Measurements from ENCODE around the gene DUSP5. TPM values are rescaled to one million over a fixed set of nuclear protein-coding genes. Genes with fewer than 3 reads are reported as not detected.

The DUSP5 gene
- total RNA-seq, 4 donors from 2014 or later: 3.8 to 25.7 (median 4.6) TPM

GRCh38 chr10:110507346-110507745, 9.6 kb downstream of the DUSP5 start:
- Histone ChIP-seq H3K4me1 (peaks cover 36 to 61% (median 44%) of the 10 kb centered on the region in 4 donors), H3K4me3 (no peak overlapping the region), H3K27me3 (no peaks in the 10 kb centered on the region), H3K27ac (replicated peaks in 1 of 4) (no peak overlapping the region), H3K9me3 (no peaks in the 10 kb centered on the region), H3K36me3 (peaks cover 0 to 37% (median 24%) of the 10 kb centered on the region in 4 donors)
- WGBS: 92% methylated on average over 6 of the region's 6 CpGs
- TF ChIP-seq POLR2AphosphoS5 (IDR thresholded peaks at IDR 0.05) (no peak), EP300 (IDR thresholded peaks at IDR 0.05) (no peak), CTCF (IDR thresholded peaks at IDR 0.05) (no peak), POLR2A (IDR thresholded peaks at IDR 0.05; ENCODE audit: low read depth) (no peak)
- intact Hi-C loops (cut with DNase I): no loop called here
- DNase-seq (ENCODE audit: extremely low spot score): no peak

- Histone ChIP-seq H3K4me1 (peaks cover 30 to 52% (median 37%) of the 10 kb centered on the region in 4 donors), H3K4me3 (no peak overlapping the region), H3K36me3 (peaks cover 0 to 37% (median 24%) of the 10 kb centered on the region in 4 donors), H3K27ac (replicated peaks in 1 of 4) (no peak overlapping the region), H3K9me3 (no peaks in the 10 kb centered on the region), H3K27me3 (no peaks in the 10 kb centered on the region)
- intact Hi-C loops (cut with DNase I): no loop called here
- WGBS: 89% methylated on average over 8 of the region's 9 CpGs
- DNase-seq (ENCODE audit: extremely low spot score): no peak
- TF ChIP-seq CTCF (IDR thresholded peaks at IDR 0.05) (no peak), POLR2AphosphoS5 (IDR thresholded peaks at IDR 0.05) (no peak), POLR2A (IDR thresholded peaks at IDR 0.05; ENCODE audit: low read depth) (no peak), EP300 (IDR thresholded peaks at IDR 0.05) (no peak)
Observed at GRCh38 chr10:110508159-110508788, 10.6 kb downstream of the DUSP5 start.

GRCh38 chr10:110508806-110509544, 11.3 kb downstream of the DUSP5 start:
- TF ChIP-seq CTCF (IDR thresholded peaks at IDR 0.05): no peak
- no peak for TF ChIP-seq POLR2A (IDR thresholded peaks at IDR 0.05; ENCODE audit: low read depth)
- TF ChIP-seq POLR2AphosphoS5 (IDR thresholded peaks at IDR 0.05): no peak
- TF ChIP-seq EP300 (IDR thresholded peaks at IDR 0.05): no peak
- peaks cover 0 to 37% (median 24%) of the 10 kb centered on the region in 4 donors for H3K36me3 ChIP-seq
- 84% methylated on average over 7 of the region's 11 CpGs for WGBS
- no peak overlapping the region for H3K27ac ChIP-seq (replicated peaks in 1 of 4)
- no peak overlapping the region for H3K4me3 ChIP-seq
- no peak for DNase-seq (ENCODE audit: extremely low spot score)
- intact Hi-C loops (cut with DNase I): no loop called here
- H3K9me3 ChIP-seq: no peaks in the 10 kb centered on the region
- H3K4me1 ChIP-seq: peaks cover 23 to 45% (median 30%) of the 10 kb centered on the region in 4 donors
- H3K27me3 ChIP-seq: no peaks in the 10 kb centered on the region

- Histone ChIP-seq H3K9me3 (no peaks in the 10 kb centered on the region), H3K27ac (replicated peaks in 1 of 4) (no peak overlapping the region), H3K4me3 (no peak overlapping the region), H3K27me3 (no peaks in the 10 kb centered on the region), H3K36me3 (peaks cover 0 to 37% (median 24%) of the 10 kb centered on the region in 4 donors), H3K4me1 (peaks cover 18 to 39% (median 24%) of the 10 kb centered on the region in 4 donors)
- WGBS: 93% methylated on average over 2 of the region's 2 CpGs
- intact Hi-C loops (cut with DNase I): no loop called here
- DNase-seq (ENCODE audit: extremely low spot score): no peak
- no peak for TF ChIP-seq EP300 (IDR thresholded peaks at IDR 0.05)
- no peak for TF ChIP-seq POLR2AphosphoS5 (IDR thresholded peaks at IDR 0.05)
- no peak for TF ChIP-seq POLR2A (IDR thresholded peaks at IDR 0.05; ENCODE audit: low read depth)
- no peak for TF ChIP-seq CTCF (IDR thresholded peaks at IDR 0.05)
Observed at GRCh38 chr10:110509560-110509959, 11.9 kb downstream of the DUSP5 start.
